ENCODE results near the gene UBE2J1.

UBE2J1 gene

DNA sequence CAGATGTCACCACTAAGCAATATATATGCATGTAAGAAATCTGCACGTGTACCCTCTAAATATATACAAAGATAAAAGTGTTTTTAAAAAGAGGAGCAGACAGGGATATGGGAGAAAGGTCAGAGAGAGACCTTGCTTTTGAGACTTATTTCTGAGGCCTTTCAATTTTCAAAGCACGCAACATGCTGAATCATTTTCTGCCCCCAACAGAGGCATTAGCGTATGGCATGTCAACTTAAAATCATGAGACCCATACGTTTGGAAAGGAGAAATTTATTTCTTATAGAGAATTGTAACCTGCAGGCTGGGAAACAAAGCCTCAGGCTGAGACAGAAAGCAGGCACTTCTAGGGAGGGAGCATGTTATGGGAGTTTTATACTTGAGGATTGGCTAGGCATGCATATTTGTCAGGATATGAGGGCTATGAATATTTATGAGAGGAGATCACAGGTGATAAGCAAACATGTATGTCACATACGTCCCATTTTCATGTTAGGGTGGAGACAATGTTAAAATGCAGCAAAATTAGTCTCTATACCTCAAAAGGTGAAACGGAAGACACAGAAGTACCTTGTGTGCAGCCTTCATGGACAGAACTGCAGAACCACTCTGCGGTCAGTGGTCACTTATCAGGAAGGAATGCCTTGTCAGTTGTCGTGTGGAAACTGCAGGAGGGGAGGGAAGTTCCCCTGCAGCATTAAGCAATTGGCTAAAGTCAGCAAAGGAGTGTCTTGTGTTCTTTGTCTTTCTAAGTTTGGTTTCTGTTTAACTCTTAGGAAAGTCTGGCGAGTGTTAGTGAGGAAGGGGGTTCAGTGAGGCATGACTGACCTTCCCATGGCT is 31.2 kb downstream of the UBE2J1 start:
- Histone ChIP-seq H3K79me2 (ENCODE audit: insufficient read depth, low read length) (no peaks in the 10 kb centered on the region), H3K9me2 (ENCODE audit: low read depth, low read length) (no peaks in the 10 kb centered on the region), H3K36me3 (ENCODE audit: insufficient read depth, low read length) (peaks cover 11% of the 10 kb centered on the region), H3K4me3 (ENCODE audit: low read depth, low read length, poor library complexity, severe bottlenecking) (no peak overlapping the region), H3F3A (ENCODE audit: insufficient read depth, low read length) (no peaks in the 10 kb centered on the region), H3K4me2 (ENCODE audit: low read length) (no peak overlapping the region), H3K27ac (ENCODE audit: low read depth, low read length, poor library complexity, severe bottlenecking) (no peak overlapping the region), H3K9me3 (ENCODE audit: low read length) (no peaks in the 10 kb centered on the region), H4K20me1 (ENCODE audit: insufficient read depth, low read length) (no peaks in the 10 kb centered on the region), H2AFZ (ENCODE audit: low read length) (no peak overlapping the region), H3K27me3 (ENCODE audit: insufficient read depth, low read length) (no peaks in the 10 kb centered on the region), H3K4me1 (ENCODE audit: insufficient read depth, low read length, severe bottlenecking) (peaks cover 7% of the 10 kb centered on the region), H3K9ac (ENCODE audit: low read length) (no peak overlapping the region)
- TF ChIP-seq EZH2 (IDR thresholded peaks at IDR 0.05; ENCODE audit: borderline replicate concordance, low read length), result no peak
- TF ChIP-seq CTCF (IDR thresholded peaks at IDR 0.05; ENCODE audit: low read length), result no peak

DNA sequence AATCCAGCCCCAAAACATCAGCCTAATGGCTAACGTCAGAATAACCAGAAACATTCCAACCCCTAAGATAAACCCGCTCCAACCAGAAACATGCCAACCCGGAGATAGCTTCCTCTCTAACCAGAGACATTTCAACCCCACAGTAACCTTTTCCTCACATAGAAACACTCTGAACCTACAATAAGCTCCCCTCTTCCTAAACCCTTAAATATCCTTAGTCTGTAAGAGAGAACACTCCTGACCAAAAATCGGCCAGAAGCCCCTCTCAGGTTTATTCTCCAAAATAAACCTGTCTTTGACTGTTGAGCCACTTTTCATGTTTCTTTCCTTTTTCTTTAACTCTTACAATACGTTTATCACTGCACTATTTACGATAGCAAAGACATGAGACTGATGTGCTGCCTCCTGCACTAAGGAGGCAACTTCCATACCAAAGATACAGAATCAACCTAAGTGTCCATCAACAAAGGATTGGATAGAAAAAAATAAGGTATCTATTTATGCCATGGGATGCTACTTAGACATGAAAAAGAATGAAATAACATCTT is 32.4 kb downstream of the UBE2J1 start:
- H3K9me3 ChIP-seq (ENCODE audit: low read length), result no peaks in the 10 kb centered on the region
- H3K27ac ChIP-seq (ENCODE audit: low read depth, low read length, poor library complexity, severe bottlenecking), result no peak overlapping the region
- no peak overlapping the region for H3K9ac ChIP-seq (ENCODE audit: low read length)
- H3K27me3 ChIP-seq (ENCODE audit: insufficient read depth, low read length), result no peaks in the 10 kb centered on the region
- no peak overlapping the region for H3K4me2 ChIP-seq (ENCODE audit: low read length)
- no peak overlapping the region for H3K4me3 ChIP-seq (ENCODE audit: low read depth, low read length, poor library complexity, severe bottlenecking)
- H3K36me3 ChIP-seq (ENCODE audit: insufficient read depth, low read length), result 0 out of 2 replicates have a peak, but pooled peaks cover 5% of the 10 kb centered on the region
- H3K79me2 ChIP-seq (ENCODE audit: insufficient read depth, low read length), result no peaks in the 10 kb centered on the region
- no peaks in the 10 kb centered on the region for H3K9me2 ChIP-seq (ENCODE audit: low read depth, low read length)
- H3K4me1 ChIP-seq (ENCODE audit: insufficient read depth, low read length, severe bottlenecking), result peaks cover 7% of the 10 kb centered on the region
- no peak overlapping the region for H2AFZ ChIP-seq (ENCODE audit: low read length)
- H3F3A ChIP-seq (ENCODE audit: insufficient read depth, low read length), result no peaks in the 10 kb centered on the region
- TF ChIP-seq CTCF (IDR thresholded peaks at IDR 0.05; ENCODE audit: low read length) (no peak), EZH2 (IDR thresholded peaks at IDR 0.05; ENCODE audit: borderline replicate concordance, low read length) (no peak)
- H4K20me1 ChIP-seq (ENCODE audit: insufficient read depth, low read length), result no peaks in the 10 kb centered on the region

DNA sequence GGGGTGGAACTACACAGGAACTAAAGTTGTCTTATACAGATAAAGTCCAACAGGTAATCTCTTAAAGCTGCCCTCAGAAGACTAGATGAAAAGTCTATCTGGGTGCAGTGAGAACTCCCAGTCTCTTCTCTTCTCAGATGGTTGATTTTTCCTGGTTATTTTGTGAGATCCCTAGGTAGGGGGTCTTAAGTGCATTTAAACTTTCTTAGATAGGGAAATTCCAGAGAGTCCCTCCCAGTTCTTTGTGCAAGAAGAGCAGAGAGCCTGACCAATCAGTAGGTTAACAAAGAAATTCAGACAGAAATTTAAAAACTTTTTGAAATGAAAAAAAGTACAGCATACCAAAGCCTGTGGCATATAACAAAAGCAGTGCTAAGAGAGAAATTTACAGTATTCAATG is 35.5 kb downstream of the UBE2J1 start:
- H3K4me1 ChIP-seq (ENCODE audit: insufficient read depth, low read length, severe bottlenecking), result peaks cover 20% of the 10 kb centered on the region
- no peaks in the 10 kb centered on the region for H3K9me3 ChIP-seq (ENCODE audit: low read length)
- H3F3A ChIP-seq (ENCODE audit: insufficient read depth, low read length), result no peaks in the 10 kb centered on the region
- H3K9me2 ChIP-seq (ENCODE audit: low read depth, low read length), result no peaks in the 10 kb centered on the region
- no peak overlapping the region for H2AFZ ChIP-seq (ENCODE audit: low read length)
- no peaks in the 10 kb centered on the region for H3K27me3 ChIP-seq (ENCODE audit: insufficient read depth, low read length)
- no peak overlapping the region for H3K27ac ChIP-seq (ENCODE audit: low read depth, low read length, poor library complexity, severe bottlenecking)
- no peak overlapping the region for H3K4me2 ChIP-seq (ENCODE audit: low read length)
- 0 out of 2 replicates have a peak, but pooled peaks cover 5% of the 10 kb centered on the region for H3K36me3 ChIP-seq (ENCODE audit: insufficient read depth, low read length)
- no peak overlapping the region for H3K4me3 ChIP-seq (ENCODE audit: low read depth, low read length, poor library complexity, severe bottlenecking)
- H3K9ac ChIP-seq (ENCODE audit: low read length), result no peak overlapping the region
- H4K20me1 ChIP-seq (ENCODE audit: insufficient read depth, low read length), result no peaks in the 10 kb centered on the region
- no peaks in the 10 kb centered on the region for H3K79me2 ChIP-seq (ENCODE audit: insufficient read depth, low read length)
- TF ChIP-seq EZH2 (IDR thresholded peaks at IDR 0.05; ENCODE audit: borderline replicate concordance, low read length) (no peak), CTCF (IDR thresholded peaks at IDR 0.05; ENCODE audit: low read length) (no peak)
